Activated T-helper 17 cell treated with anti-CD3 and anti-CD28 coated beads, Interleukin-2, amount 50 U/mL, for 72 hours (primary cell): Measurements from ENCODE around the gene ZBTB42. TPM values are rescaled to one million over a fixed set of nuclear protein-coding genes. Genes with fewer than 3 reads are reported as not detected.

Experiments
- ATAC-seq: fragments of 150-1000 bp; cut with Tn5 transposase; replicated peaks from 2 replicates; pipeline ENCODE4 v1.10.0; 2021; ENCODE audit warnings: mild to moderate bottlenecking, moderate library complexity
- H3K27ac Mint-ChIP-seq: one replicate; pipeline ENCODE4 v1.8.0; 2022; ENCODE audit warnings: mixed read lengths
- H3K27me3 Mint-ChIP-seq: one replicate; pipeline ENCODE4 v1.8.0; 2022; ENCODE audit warnings: mixed read lengths
- H3K36me3 Mint-ChIP-seq: one replicate; pipeline ENCODE4 v1.8.0; 2022; ENCODE audit warnings: low read depth, mild to moderate bottlenecking, mixed read lengths
- H3K4me1 Mint-ChIP-seq: one replicate; pipeline ENCODE4 v1.8.0; 2022; ENCODE audit warnings: mixed read lengths
- H3K4me3 Mint-ChIP-seq: one replicate; pipeline ENCODE4 v1.8.0; 2022; ENCODE audit warnings: mild to moderate bottlenecking, mixed read lengths
- H3K9me3 Mint-ChIP-seq: one replicate; pipeline ENCODE4 v1.8.0; 2022; ENCODE audit warnings: mixed read lengths
- total RNA-seq, 2 donors: library from RNA; stranded (reverse); gene quantifications; one replicate each; pipeline ENCODE4 v1.2.3, GENCODE V29; 2022

Gene ZBTB42
- total RNA-seq, 2 donors from 2014 or later: 3.0 to 3.2 TPM

- Mint-ChIP-seq H3K27me3 (no peaks in the 10 kb centered on the region), H3K36me3 (peaks cover 9% of the 10 kb centered on the region), H3K4me3 (no peak overlapping the region), H3K4me1 (no peaks in the 10 kb centered on the region), H3K9me3 (no peaks in the 10 kb centered on the region), H3K27ac (no peak overlapping the region)
- ATAC-seq: no peak
Measured at GRCh38 chr14:104784846-104785707, 15.8 kb upstream of the ZBTB42 start.

DNA sequence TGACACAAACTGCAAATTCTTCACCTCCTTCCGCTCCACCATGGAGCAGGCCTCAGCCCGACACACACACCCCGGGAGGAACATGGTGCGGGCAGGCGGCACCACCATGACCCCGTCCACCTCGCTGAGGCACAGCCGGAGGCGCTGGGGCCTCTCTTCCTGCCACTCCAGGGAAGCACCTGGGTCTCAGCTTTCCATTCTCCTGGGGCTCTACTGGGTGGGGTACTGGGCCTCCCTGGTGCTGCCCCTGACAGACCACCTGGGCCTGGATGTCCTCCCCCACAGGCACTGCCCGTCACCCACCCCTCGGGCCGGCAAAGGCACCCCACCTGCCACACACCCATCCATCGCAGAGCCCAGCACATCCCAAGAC is 15.2 kb upstream of the ZBTB42 start:
- Mint-ChIP-seq H3K36me3 (peaks cover 9% of the 10 kb centered on the region), H3K4me3 (no peak overlapping the region), H3K27me3 (no peaks in the 10 kb centered on the region), H3K4me1 (no peaks in the 10 kb centered on the region), H3K27ac (no peak overlapping the region), H3K9me3 (no peaks in the 10 kb centered on the region)
- ATAC-seq: no peak

DNA sequence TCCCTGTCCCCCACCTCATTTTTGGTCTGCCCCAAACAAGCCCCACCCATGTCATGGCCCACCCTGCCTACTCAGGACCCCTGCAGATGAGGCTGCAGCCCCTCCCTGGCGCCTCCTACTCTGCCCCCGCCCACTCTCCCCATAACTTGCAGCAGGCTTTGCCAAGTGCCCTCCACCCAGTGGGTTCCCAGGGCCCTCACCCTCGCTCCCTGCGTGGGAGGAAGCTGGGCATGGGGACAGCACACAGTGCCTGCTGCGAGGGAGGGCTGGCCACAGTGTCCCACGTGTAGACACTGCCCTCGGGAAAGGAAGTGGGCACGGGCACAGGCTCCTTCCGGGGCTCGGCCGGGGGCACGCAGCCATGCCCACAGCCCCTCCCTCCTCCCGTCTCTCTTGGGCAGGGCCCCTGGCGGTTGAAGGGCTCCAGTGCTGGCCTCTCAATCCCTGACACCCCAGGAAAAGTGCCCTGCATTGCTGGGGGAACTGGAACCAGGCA is 14.8 kb upstream of the ZBTB42 start:
- Mint-ChIP-seq H3K27me3 (no peaks in the 10 kb centered on the region), H3K9me3 (no peaks in the 10 kb centered on the region), H3K27ac (peak overlapping the region; percentile 43), H3K4me3 (no peak overlapping the region), H3K4me1 (no peaks in the 10 kb centered on the region), H3K36me3 (peaks cover 14% of the 10 kb centered on the region)
- ATAC-seq: peak; percentile 47

- H3K27me3 Mint-ChIP-seq: no peaks in the 10 kb centered on the region
- H3K36me3 Mint-ChIP-seq: peaks cover 19% of the 10 kb centered on the region
- H3K27ac Mint-ChIP-seq: peak overlapping the region; percentile 43
- no peak for ATAC-seq
- H3K4me1 Mint-ChIP-seq: no peaks in the 10 kb centered on the region
- no peaks in the 10 kb centered on the region for H3K9me3 Mint-ChIP-seq
- H3K4me3 Mint-ChIP-seq: no peak overlapping the region
Measured at GRCh38 chr14:104786726-104787675, 13.9 kb upstream of the ZBTB42 start.

DNA sequence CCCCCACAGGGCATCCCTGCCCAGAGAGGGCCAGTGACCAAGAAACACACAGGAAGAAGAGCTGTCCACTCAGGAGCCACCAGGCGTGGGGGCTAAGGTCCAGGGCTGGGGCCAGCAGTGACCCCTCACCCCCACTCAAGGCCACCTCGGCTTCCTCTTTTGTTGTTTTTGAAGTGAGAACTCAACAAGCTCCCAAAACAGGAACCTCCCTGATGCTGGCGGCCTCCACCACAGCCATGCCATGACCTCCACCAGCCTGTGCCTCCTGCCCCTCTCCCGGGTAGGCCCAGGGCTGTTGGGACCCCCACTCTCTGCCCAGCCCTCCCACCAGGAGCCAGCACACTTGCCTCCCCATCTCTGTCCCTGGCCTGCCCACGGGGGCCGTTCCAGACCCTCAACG is 13.2 kb upstream of the ZBTB42 start:
- Mint-ChIP-seq H3K27me3 (no peaks in the 10 kb centered on the region), H3K9me3 (no peaks in the 10 kb centered on the region), H3K4me3 (no peak overlapping the region), H3K36me3 (peaks cover 19% of the 10 kb centered on the region), H3K4me1 (peaks cover 3% of the 10 kb centered on the region), H3K27ac (no peak overlapping the region)
- no peak for ATAC-seq

DNA sequence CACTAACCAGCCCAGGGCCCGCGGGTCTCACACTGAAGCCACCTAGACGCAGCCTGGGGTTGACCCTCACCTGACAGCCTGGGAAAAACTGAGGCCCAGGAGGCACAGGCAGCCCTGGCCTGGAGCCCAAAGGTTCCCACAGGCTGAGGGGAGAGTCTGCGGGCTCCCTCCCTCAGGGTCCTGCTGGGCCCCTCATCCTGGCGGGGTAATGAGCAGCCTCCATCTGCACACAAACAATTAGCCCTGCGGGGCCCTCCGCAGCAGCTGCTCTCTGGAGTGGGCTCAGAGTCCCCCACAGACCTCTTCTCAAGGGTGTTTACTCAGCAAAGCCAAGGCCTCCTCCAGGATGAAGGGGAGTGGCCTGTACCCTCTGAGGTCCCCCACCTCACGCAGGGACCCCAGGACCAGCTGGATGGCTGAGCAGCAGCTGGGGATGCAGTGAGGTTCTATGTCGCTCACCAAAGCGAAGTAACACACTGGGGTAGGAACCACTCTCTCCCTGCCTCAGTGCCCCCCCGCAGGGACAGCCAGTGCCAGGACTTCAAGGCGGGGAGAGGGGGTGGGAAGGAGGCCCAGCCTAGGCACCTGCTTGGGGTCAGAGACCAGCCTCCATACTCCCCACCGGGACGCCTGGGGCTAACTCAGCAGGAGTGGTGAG is 12.6 kb upstream of the ZBTB42 start:
- Mint-ChIP-seq H3K36me3 (peaks cover 19% of the 10 kb centered on the region), H3K27ac (no peak overlapping the region), H3K27me3 (no peaks in the 10 kb centered on the region), H3K9me3 (no peaks in the 10 kb centered on the region), H3K4me1 (peaks cover 8% of the 10 kb centered on the region), H3K4me3 (no peak overlapping the region)
- ATAC-seq: no peak

DNA sequence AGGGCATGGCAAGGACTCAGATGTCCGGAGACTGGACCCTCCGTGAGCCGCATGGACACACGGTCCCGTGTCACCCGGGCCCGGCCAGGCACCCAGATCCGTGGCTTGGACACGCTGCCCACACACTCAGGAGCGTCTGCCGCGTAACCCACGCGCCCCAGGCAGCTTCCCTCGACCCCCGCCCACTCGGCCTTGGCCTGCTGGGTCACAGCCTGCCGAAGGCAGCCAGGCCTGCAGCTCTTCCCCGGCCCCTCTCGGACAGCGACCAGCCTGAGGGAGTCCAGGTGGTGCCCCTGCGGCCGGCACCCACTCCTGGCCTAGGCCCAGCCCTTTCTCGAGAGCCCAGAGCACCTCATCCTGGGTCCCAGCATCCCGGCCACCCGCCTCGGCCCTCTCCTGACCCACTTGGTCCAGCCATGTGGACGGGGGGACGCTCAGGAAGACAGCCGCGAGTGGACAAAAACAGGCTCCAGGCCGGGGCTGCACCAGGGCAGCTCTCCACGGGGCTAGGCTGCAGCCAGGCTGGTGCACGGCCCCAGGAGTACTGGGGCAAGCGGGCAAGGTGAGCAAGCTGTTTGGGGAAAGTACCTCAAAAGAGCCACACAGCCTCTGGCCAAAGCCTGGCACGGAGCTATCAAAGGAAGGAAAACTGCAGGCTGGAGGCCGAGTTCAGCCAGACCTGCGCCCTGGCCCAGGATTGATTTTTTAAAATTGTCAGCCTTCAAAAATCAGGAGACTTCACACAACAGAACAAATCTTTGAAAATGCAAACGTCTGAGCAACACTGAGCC is 11.8 kb upstream of the ZBTB42 start:
- Mint-ChIP-seq H3K27me3 (no peaks in the 10 kb centered on the region), H3K4me3 (no peak overlapping the region), H3K4me1 (peaks cover 14% of the 10 kb centered on the region), H3K9me3 (no peaks in the 10 kb centered on the region), H3K36me3 (peaks cover 19% of the 10 kb centered on the region), H3K27ac (no peak overlapping the region)
- no peak for ATAC-seq

- H3K4me1 Mint-ChIP-seq: peaks cover 14% of the 10 kb centered on the region
- ATAC-seq: no peak
- no peaks in the 10 kb centered on the region for H3K9me3 Mint-ChIP-seq
- peaks cover 19% of the 10 kb centered on the region for H3K36me3 Mint-ChIP-seq
- no peaks in the 10 kb centered on the region for H3K27me3 Mint-ChIP-seq
- H3K27ac Mint-ChIP-seq: no peak overlapping the region
- H3K4me3 Mint-ChIP-seq: no peak overlapping the region
Measured at GRCh38 chr14:104789752-104790743, 10.9 kb upstream of the ZBTB42 start.

- H3K27ac Mint-ChIP-seq: peak overlapping the region; percentile 61
- no peak for ATAC-seq
- no peak overlapping the region for H3K4me3 Mint-ChIP-seq
- H3K9me3 Mint-ChIP-seq: no peaks in the 10 kb centered on the region
- H3K4me1 Mint-ChIP-seq: peaks cover 14% of the 10 kb centered on the region
- peaks cover 19% of the 10 kb centered on the region for H3K36me3 Mint-ChIP-seq
- no peaks in the 10 kb centered on the region for H3K27me3 Mint-ChIP-seq
Measured at GRCh38 chr14:104791425-104791824, 9.5 kb upstream of the ZBTB42 start.

DNA sequence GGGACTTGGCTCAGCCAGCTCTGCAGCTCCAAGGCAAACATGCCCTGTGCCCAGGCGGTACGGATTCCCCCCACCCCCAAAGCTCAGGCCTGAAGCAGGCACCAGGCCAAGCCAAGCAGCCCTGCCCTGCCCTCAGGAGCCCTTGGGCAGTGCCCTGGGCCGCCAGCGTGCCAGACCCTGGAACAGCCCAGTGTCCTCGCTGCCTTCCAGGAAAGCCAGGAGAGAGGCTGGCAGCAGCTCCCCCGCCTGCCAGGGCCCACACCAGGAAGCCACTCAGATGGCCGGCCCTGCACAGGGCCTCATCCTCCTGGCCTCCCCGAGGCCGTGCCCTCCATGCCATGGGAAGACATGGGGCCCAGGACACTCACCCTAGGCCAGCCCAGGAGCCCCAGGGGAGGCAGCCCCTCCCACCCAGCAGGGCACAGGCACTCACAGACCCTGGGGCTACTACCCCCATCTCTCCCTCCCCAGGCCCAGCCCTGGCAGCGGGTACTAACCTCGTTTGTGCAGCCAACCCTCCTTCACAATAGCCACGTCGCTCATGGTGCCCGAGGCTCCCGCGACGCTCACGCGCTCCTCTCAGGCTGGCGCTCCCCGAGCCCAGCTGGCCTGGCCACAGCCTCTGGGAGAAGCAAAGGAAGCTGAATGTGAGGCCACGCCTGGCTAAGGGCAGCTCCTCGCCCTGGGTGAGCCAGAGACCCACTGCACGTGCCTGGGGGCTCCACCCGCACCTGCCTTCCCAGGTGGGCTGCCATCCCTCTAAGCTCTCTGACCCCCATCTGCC is 8.6 kb upstream of the ZBTB42 start:
- H3K9me3 Mint-ChIP-seq: no peaks in the 10 kb centered on the region
- no peaks in the 10 kb centered on the region for H3K27me3 Mint-ChIP-seq
- peak overlapping the region; percentile 74 for H3K27ac Mint-ChIP-seq
- H3K4me1 Mint-ChIP-seq: peaks cover 14% of the 10 kb centered on the region
- no peak for ATAC-seq
- peaks cover 19% of the 10 kb centered on the region for H3K36me3 Mint-ChIP-seq
- H3K4me3 Mint-ChIP-seq: peak overlapping the region; percentile 92

- H3K9me3 Mint-ChIP-seq: no peaks in the 10 kb centered on the region
- peak overlapping the region; percentile 92 for H3K4me3 Mint-ChIP-seq
- H3K36me3 Mint-ChIP-seq: peaks cover 19% of the 10 kb centered on the region
- no peak for ATAC-seq
- peak overlapping the region; percentile 74 for H3K27ac Mint-ChIP-seq
- no peaks in the 10 kb centered on the region for H3K27me3 Mint-ChIP-seq
- peaks cover 14% of the 10 kb centered on the region for H3K4me1 Mint-ChIP-seq
Measured at GRCh38 chr14:104792945-104793702, 7.8 kb upstream of the ZBTB42 start.

DNA sequence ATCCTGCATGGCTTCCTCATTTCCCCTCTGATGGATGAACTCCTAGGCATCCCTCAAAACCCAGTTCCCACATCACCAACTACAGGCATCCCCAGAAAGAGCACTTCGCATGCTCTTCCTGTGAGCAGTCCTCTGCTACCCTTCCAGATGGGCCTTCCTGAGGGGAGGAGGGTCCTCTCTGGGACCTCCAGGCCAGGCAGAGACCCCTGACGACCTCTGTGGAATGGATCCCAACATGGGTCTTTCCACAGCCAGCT is 7.3 kb upstream of the ZBTB42 start:
- Mint-ChIP-seq H3K27me3 (no peaks in the 10 kb centered on the region), H3K27ac (peak overlapping the region; percentile 74), H3K4me3 (peak overlapping the region; percentile 92), H3K36me3 (peaks cover 19% of the 10 kb centered on the region), H3K9me3 (no peaks in the 10 kb centered on the region), H3K4me1 (peaks cover 14% of the 10 kb centered on the region)
- no peak for ATAC-seq
